Uterus (tissue), 2 donors: ENCODE measurements around the gene GREB1.

Experiments
- POLR2A ChIP-seq, 2 donors: fragments of 450-650 bp; IDR thresholded peaks; one replicate each; pipeline ENCODE4 v1.6.1; 2016; ENCODE audit warnings: antibody characterized with exemption in 2 of 2, mild to moderate bottlenecking in 1 of 2, moderate library complexity in 1 of 2
- TF ChIP-seq, protein P1 (sequence below), 4 experiments: fragments of 200-600 bp in 2 of 4; fragments of 450-650 bp in 2 of 4; sonication (generic) in 2 of 4; IDR thresholded peaks; one replicate each; pipeline ENCODE4 v1.5.1; 2016 to 2019; ENCODE audit warnings: antibody characterized with exemption in 4 of 4, mild to moderate bottlenecking in 2 of 4, moderate library complexity in 1 of 4

DNA sequence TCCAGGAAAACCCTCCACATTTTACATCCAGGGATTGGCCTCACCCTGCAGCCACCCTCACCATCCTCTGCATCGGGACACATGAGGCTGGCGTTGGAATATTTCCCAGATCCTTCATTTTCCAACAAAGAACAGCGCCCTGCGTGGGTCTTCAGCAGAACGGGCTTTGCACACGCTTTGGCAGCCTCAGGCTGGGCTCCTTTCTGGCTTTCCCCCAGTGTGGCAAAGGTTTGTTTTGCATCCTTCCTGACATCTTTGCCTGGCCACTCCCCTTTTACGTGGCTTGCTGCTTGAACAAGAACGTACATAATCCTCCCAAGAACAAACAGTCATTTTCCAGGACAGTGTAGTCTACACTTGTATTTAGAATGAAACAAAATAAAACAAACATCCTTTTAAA lies 25.6 kb upstream of the GREB1 start:
- TF ChIP-seq POLR2A (IDR thresholded peaks at IDR 0.05): peak in 1 of 2 donors; percentile 11
- TF ChIP-seq, protein P1, sequence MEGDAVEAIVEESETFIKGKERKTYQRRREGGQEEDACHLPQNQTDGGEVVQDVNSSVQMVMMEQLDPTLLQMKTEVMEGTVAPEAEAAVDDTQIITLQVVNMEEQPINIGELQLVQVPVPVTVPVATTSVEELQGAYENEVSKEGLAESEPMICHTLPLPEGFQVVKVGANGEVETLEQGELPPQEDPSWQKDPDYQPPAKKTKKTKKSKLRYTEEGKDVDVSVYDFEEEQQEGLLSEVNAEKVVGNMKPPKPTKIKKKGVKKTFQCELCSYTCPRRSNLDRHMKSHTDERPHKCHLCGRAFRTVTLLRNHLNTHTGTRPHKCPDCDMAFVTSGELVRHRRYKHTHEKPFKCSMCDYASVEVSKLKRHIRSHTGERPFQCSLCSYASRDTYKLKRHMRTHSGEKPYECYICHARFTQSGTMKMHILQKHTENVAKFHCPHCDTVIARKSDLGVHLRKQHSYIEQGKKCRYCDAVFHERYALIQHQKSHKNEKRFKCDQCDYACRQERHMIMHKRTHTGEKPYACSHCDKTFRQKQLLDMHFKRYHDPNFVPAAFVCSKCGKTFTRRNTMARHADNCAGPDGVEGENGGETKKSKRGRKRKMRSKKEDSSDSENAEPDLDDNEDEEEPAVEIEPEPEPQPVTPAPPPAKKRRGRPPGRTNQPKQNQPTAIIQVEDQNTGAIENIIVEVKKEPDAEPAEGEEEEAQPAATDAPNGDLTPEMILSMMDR (IDR thresholded peaks at IDR 0.05): no peak
